DOHH2 (cell line): Measurements from ENCODE around the gene DNAJC2.

Experiments used
- CTCF ChIP-seq: fragments of 200-600 bp; sonication (generic); IDR thresholded peaks from one replicate; pipeline ENCODE4 v1.5.1; 2014; ENCODE audit warnings: antibody characterized with exemption, mild to moderate bottlenecking, low read depth, low read length; ENCODE audit not compliant: poor library complexity, severe bottlenecking
- EZH2phosphoT487 ChIP-seq: fragments of 200-600 bp; sonication (generic); IDR thresholded peaks from 2 replicates; pipeline ENCODE4 v1.6.1; 2017; ENCODE audit warnings: borderline replicate concordance, mild to moderate bottlenecking, antibody characterized with exemption, low read length, moderate library complexity, mixed read lengths

- no peak for TF ChIP-seq CTCF
- no peak for TF ChIP-seq EZH2phosphoT487
Measured at GRCh38 chr7:103292122-103292521, 52.4 kb downstream of the DNAJC2 start.
